ENCODE measurements around the gene PRR7.

DNA sequence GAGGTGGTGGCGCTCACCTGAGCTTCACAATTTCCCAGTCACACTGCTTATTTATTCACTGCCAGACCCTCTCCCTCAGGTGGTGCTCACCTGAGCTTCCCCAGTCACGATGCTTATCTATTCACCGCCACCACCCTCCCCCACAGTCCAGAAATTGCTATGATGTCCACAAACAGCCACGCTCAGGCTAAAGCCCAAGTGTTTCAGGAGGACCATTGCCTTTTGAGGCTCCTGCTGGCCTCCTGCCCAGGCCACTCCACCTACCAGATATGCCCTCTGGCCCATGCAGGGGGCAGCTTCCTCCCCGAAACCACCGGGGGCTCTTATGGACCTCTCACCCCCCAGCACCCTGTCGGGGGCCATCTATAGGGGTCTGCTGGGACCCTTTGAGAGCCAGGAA is 46.2 kb downstream of the PRR7 start:
- TF ChIP-seq, protein P1, sequence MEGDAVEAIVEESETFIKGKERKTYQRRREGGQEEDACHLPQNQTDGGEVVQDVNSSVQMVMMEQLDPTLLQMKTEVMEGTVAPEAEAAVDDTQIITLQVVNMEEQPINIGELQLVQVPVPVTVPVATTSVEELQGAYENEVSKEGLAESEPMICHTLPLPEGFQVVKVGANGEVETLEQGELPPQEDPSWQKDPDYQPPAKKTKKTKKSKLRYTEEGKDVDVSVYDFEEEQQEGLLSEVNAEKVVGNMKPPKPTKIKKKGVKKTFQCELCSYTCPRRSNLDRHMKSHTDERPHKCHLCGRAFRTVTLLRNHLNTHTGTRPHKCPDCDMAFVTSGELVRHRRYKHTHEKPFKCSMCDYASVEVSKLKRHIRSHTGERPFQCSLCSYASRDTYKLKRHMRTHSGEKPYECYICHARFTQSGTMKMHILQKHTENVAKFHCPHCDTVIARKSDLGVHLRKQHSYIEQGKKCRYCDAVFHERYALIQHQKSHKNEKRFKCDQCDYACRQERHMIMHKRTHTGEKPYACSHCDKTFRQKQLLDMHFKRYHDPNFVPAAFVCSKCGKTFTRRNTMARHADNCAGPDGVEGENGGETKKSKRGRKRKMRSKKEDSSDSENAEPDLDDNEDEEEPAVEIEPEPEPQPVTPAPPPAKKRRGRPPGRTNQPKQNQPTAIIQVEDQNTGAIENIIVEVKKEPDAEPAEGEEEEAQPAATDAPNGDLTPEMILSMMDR (IDR thresholded peaks at IDR 0.05) = no peak
- TF ChIP-seq POLR2A (IDR thresholded peaks at IDR 0.05) = no peak

Measured in esophagus squamous epithelium (tissue), 4 donors.